ENCODE data around the gene CLPX. TPM values are rescaled to one million over a fixed set of nuclear protein-coding genes. Genes with fewer than 3 reads are reported as not detected.

Gene CLPX
- total RNA-seq, 4 donors from 2014 or later: 51.0 to 57.4 (median 54.1) TPM

DNA sequence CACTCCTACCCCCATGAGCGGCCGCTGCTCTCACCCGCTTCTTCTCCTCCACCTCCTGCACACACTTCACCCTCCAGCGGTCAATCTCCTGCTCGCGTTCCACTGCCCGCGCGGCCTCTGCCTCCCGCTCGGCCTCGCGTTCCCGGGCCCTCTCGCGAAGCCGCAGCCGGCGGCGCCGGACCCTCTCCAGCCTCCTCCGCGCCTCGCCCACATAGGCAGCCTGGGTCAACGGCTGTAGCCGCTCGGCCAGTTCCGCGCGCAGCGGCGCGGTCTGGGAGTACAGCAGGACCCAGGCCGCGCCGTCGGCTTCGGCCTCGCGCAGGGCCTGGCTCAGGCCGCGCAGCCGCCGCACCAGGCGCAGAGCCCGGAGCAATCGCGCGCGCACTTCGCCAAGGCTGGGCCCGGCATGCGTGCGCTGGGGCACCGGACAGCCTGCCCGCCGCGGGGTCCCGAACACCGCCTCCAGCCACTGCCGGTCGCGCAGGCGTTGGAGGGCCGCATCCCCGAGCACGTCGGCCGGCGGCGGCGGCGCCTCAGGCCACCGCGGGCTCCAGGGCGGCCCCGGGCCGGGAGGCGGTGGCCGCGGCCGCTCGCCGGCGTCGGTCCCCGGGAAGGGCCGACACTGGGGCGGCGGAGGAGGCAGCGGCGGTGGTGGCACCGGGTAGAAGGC, 52.1 kb downstream of the CLPX start:
- Histone ChIP-seq H3K9me3 (no peaks in the 10 kb centered on the region), H3K27ac (peak overlapping the region; percentile 87 to 94 (median 92)), H3K4me3 (peak overlapping the region; percentile 67 to 91 (median 88)), H3K27me3 (no peaks in the 10 kb centered on the region), H3K4me1 (peaks cover 16 to 55% (median 24%) of the 10 kb centered on the region in 3 donors), H3K36me3 (peaks cover 8 to 32% (median 10%) of the 10 kb centered on the region in 3 donors)
- intact Hi-C loops (cut with DNase I): no loop called here
- no peak for DNase-seq
- 0% methylated on average over 9 to 12 of the region's 93 CpGs for WGBS, 2 donors
- no peak for TF ChIP-seq POLR2A (IDR thresholded peaks at IDR 0.05)
- TF ChIP-seq, protein P1, sequence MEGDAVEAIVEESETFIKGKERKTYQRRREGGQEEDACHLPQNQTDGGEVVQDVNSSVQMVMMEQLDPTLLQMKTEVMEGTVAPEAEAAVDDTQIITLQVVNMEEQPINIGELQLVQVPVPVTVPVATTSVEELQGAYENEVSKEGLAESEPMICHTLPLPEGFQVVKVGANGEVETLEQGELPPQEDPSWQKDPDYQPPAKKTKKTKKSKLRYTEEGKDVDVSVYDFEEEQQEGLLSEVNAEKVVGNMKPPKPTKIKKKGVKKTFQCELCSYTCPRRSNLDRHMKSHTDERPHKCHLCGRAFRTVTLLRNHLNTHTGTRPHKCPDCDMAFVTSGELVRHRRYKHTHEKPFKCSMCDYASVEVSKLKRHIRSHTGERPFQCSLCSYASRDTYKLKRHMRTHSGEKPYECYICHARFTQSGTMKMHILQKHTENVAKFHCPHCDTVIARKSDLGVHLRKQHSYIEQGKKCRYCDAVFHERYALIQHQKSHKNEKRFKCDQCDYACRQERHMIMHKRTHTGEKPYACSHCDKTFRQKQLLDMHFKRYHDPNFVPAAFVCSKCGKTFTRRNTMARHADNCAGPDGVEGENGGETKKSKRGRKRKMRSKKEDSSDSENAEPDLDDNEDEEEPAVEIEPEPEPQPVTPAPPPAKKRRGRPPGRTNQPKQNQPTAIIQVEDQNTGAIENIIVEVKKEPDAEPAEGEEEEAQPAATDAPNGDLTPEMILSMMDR (IDR thresholded peaks at IDR 0.05): peak in 1 of 6 experiments; percentile 9

DNA sequence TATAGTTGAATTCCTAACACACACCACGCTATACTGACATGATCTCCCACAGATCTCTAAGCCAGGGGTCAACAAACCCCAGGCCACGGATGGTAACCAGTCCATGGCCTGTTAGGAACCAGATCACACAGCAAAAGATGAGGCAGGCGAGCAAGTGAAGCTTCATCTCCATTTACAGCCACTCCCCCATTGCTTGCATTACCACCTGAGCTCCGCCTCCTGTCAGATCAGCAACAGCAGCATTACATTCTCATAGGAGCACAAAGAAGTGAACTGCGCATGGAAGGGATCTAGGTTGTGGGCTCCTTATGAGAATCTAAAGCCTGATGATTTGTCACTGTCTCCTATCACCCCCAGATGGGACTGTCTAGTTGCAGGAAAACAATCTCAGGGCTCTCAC, 54.2 kb downstream of the CLPX start:
- H3K36me3 ChIP-seq: peaks cover 15 to 53% (median 20%) of the 10 kb centered on the region in 3 donors
- 67 to 86% methylated on average over 4 to 5 of the region's 5 CpGs for WGBS, 2 donors
- intact Hi-C loops (cut with DNase I): no loop called here
- TF ChIP-seq POLR2A (IDR thresholded peaks at IDR 0.05): no peak
- TF ChIP-seq, protein P1 (IDR thresholded peaks at IDR 0.05): no peak
- peak overlapping the region in 1 of 4 donors; percentile 91 for H3K4me3 ChIP-seq
- no peaks in the 10 kb centered on the region for H3K27me3 ChIP-seq
- DNase-seq: no peak
- no peaks in the 10 kb centered on the region for H3K9me3 ChIP-seq
- peaks cover 16 to 59% (median 24%) of the 10 kb centered on the region in 3 donors for H3K4me1 ChIP-seq
- peak overlapping the region in 1 of 4 donors; percentile 94 for H3K27ac ChIP-seq

DNA sequence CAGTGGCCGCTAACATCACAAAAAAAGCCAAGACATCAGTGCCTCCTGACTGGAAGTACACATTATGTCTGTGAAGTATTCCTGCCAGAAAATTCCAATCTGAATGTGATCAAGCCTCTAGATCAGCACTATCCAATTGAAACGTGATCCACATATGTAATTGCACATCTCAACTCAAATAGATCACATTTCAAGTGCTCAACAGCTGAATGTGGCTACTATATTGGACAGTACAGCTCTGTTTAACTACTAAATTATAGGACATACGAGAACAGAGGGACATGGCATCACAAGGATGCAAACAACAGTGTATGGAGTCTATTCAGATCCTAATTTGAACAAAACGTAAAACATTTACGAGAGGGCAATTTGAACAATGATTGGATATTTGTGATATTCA, 69.6 kb downstream of the CLPX start:
- no peaks in the 10 kb centered on the region for H3K9me3 ChIP-seq
- no peak for DNase-seq
- WGBS, 2 donors: 81 to 83% methylated on average over 5 of the region's 5 CpGs
- H3K27me3 ChIP-seq: no peaks in the 10 kb centered on the region
- TF ChIP-seq, protein P1 (IDR thresholded peaks at IDR 0.05): no peak
- no peak for TF ChIP-seq POLR2A (IDR thresholded peaks at IDR 0.05)
- intact Hi-C loops (cut with DNase I): no loop called here
- peaks cover 0 to 98% (median 42%) of the 10 kb centered on the region in 3 donors for H3K36me3 ChIP-seq
- H3K4me3 ChIP-seq: no peak overlapping the region
- H3K27ac ChIP-seq: no peak overlapping the region
- H3K4me1 ChIP-seq: peaks cover 0 to 8% (median 0%) of the 10 kb centered on the region in 3 donors

DNA sequence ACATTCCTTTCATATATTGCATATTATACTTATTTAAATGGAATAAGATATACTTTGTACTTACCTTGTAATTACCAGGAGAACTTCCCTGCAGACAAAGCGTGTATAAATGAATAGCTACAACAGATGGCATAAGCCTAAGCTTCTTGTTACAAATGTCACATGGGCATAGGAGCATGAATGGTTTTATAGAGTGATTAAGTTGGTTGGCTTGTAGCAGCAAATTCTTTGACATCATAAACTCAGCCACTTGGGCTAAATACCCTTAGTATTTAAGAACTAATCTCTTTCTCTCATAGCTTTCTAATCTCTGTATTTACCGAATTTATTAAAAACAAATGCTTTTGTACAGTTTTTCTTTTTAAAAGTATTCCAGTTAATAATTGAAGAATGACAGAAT, 70.1 kb downstream of the CLPX start, which contains the start of gene UBAP1L:
Gene UBAP1L (minus strand): TSS at position 115 of the 400 bp plus-strand sequence. CDS start 8,985 bp downstream, outside the sequence.
- intact Hi-C loops (cut with DNase I): no loop called here
- H3K4me3 ChIP-seq: no peak within 1 kb of the TSS
- H3K27ac ChIP-seq: no peak within 1 kb of the TSS
- H3K9me3 ChIP-seq: no peaks in the 10 kb centered on the region
- peaks cover 0 to 94% (median 40%) of the 10 kb centered on the region in 3 donors for H3K36me3 ChIP-seq
- DNase-seq: no peak
- TF ChIP-seq POLR2A (IDR thresholded peaks at IDR 0.05): no peak
- TF ChIP-seq, protein P1 (IDR thresholded peaks at IDR 0.05): no peak
- no peaks in the 10 kb centered on the region for H3K27me3 ChIP-seq
- peaks cover 0 to 12% (median 0%) of the 10 kb centered on the region in 3 donors for H3K4me1 ChIP-seq
- WGBS, 2 donors: 81 to 84% methylated on average over 2 of the region's 2 CpGs

DNA sequence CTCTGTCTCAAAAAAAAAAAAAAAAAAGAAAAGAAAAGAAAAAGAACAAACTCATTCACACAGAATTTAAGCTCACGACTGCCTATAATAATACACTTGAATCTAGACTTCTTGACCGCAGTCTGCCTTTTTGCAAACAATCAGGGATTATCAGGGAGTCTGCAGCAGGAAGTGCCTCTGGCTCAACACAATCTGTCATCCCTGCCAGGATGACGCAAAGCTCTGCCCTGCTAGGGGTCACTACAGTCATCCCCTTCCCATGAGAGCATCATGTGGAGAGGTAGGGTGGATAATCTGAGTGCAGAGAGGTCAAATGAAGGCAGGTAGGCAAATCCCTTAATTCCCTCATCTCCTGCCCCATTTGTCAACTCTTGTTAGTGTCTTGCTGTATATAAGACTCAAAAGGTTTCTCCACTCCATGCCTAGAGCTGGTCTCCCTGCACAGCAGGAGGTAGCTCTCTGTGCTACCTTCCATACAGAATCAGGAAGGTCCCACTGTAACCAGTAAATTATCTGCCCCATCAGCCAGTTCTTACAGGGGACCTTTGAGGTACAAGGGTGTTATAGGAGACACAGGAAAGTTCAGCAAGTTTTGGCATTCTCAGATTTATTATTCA, 74.4 kb downstream of the CLPX start:
- H3K4me3 ChIP-seq: no peak overlapping the region
- no peaks in the 10 kb centered on the region for H3K27me3 ChIP-seq
- WGBS, 2 donors: 31 to 39% methylated on average over 3 of the region's 3 CpGs
- TF ChIP-seq, protein P1 (IDR thresholded peaks at IDR 0.05): no peak
- no peak for TF ChIP-seq POLR2A (IDR thresholded peaks at IDR 0.05)
- peaks cover 0 to 73% (median 14%) of the 10 kb centered on the region in 3 donors for H3K36me3 ChIP-seq
- DNase-seq: no peak
- intact Hi-C loops (cut with DNase I): no loop called here
- peak overlapping the region in 2 of 4 donors; percentile 25 to 59 for H3K27ac ChIP-seq
- no peaks in the 10 kb centered on the region for H3K9me3 ChIP-seq
- H3K4me1 ChIP-seq: peaks cover 0 to 17% (median 0%) of the 10 kb centered on the region in 3 donors
